ENCODE results near the gene CRABP2. TPM values are rescaled to one million over a fixed set of nuclear protein-coding genes. Genes with fewer than 3 reads are reported as not detected.

CRABP2 gene
- total and polyA plus RNA-seq, 12 donors, result 3.1 to 17.8 (median 7.2) TPM

DNA sequence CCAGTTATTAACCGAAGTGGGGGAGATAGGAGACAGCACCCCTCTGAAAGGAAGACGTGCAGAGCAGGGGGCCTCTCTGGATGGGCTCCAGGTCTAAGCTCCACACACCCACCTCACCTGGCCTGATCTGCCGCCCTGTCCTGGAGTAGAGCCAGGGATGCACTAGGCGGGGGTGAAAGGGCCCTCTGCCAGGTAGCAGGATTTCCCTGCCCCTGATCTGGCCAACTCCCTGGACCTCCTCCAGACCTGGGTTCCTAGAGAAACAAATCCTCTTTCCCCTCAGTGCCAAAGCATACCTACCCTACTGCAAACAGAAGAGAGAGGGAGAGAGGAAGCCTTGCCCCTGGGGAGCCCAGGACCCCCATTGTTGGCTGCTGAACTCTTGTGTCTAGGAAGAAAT is 2.0 kb downstream of the CRABP2 start:
- intact Hi-C loops (cut with DNase I), result no loop called here
- H3K27me3 ChIP-seq, result no peaks in the 10 kb centered on the region
- peaks cover 23 to 26% of the 10 kb centered on the region in 2 donors for H3K4me1 ChIP-seq (replicated peaks in 1 of 2)
- H3K4me3 ChIP-seq, result no peak overlapping the region
- no peaks in the 10 kb centered on the region for H3K9me3 ChIP-seq (replicated peaks in 1 of 3)
- no peak for DNase-seq
- 76 to 90% (median 83%) methylated on average over 2 to 4 of the region's 4 CpGs for WGBS, 4 donors
- H3K27ac ChIP-seq, result no peak overlapping the region
- TF ChIP-seq, protein P1, sequence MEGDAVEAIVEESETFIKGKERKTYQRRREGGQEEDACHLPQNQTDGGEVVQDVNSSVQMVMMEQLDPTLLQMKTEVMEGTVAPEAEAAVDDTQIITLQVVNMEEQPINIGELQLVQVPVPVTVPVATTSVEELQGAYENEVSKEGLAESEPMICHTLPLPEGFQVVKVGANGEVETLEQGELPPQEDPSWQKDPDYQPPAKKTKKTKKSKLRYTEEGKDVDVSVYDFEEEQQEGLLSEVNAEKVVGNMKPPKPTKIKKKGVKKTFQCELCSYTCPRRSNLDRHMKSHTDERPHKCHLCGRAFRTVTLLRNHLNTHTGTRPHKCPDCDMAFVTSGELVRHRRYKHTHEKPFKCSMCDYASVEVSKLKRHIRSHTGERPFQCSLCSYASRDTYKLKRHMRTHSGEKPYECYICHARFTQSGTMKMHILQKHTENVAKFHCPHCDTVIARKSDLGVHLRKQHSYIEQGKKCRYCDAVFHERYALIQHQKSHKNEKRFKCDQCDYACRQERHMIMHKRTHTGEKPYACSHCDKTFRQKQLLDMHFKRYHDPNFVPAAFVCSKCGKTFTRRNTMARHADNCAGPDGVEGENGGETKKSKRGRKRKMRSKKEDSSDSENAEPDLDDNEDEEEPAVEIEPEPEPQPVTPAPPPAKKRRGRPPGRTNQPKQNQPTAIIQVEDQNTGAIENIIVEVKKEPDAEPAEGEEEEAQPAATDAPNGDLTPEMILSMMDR (IDR thresholded peaks at IDR 0.05), result no peak
- no peaks in the 10 kb centered on the region for H3K36me3 ChIP-seq (replicated peaks in 1 of 2)

DNA sequence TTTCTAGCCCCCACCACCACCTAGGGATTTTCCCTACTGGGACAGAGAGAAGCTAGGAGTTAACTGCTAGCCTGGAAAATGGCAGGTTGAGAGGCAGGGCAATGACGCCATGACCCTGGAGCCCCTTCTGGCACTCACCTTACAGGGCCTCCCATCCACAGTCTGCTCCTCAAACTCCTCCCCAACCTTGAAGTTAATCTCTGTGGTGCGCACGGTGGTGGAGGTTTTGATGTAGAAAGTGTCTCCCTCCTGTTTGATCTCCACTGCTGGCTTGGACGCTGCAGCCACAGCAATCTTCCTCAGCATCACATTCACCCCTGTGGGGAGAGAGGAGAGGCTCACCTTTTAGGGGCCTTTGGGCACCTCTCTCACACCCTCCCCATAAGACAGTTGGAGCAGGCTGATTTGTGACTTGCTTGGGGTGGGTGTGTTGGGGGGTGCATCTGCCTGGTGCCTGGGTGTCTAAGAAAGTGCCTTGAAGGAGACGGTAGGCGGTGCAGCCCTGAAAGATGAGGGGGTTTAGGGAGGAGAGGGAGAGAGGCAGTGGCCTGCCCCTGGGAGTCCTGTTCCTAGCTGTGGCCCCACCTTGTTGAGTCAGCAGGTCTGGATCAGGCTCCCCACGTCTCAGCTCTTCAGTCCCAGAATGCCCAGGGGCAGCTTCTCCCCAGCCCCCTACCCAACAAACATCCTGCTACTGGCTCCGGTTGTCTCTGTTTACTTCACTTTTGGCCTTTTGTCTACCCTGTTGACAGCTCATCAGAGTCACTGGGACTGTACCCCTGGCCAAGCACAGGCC is 4.4 kb downstream of the CRABP2 start:
- intact Hi-C loops (cut with DNase I), result no loop called here
- TF ChIP-seq POLR2A (IDR thresholded peaks at IDR 0.05), result no peak
- TF ChIP-seq, protein P1 (IDR thresholded peaks at IDR 0.05), result no peak
- H3K36me3 ChIP-seq (replicated peaks in 1 of 2), result no peaks in the 10 kb centered on the region
- peaks cover 13 to 14% of the 10 kb centered on the region in 2 donors for H3K4me1 ChIP-seq (replicated peaks in 1 of 2)
- H3K27me3 ChIP-seq, result no peaks in the 10 kb centered on the region
- 80 to 89% (median 86%) methylated on average over 6 to 8 of the region's 8 CpGs for WGBS, 4 donors
- no peak overlapping the region for H3K27ac ChIP-seq
- H3K4me3 ChIP-seq, result no peak overlapping the region
- DNase-seq, result no peak
- H3K9me3 ChIP-seq (replicated peaks in 1 of 3), result no peaks in the 10 kb centered on the region

DNA sequence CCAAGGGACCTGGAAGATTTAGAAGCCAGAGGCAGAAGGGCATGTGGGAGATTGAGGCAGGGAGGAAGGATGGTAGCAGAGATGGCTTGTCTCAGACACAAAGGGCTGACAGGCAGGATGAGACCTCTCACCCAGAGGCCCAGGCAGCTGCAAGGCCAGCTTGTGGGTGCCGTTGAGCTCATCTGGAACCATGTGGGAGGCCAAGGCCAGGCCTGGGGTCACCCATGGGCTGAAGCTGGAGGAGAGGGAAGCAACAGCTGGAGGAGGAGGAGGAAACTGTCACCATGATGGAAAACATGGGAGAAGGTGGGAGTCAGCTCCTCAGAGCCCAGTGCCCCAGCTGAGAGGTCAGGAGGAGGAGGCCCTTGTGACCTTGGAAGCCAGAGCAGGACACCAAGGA is 6.4 kb downstream of the CRABP2 start:
- intact Hi-C loops (cut with DNase I), result loop anchor here in 1 of 2 donors (10.0 kb wide), 1 partner anchor 166 kb away; the partner anchor contains the start of gene NTRK1
- H3K4me1 ChIP-seq (replicated peaks in 1 of 2), result no peaks in the 10 kb centered on the region
- 12 to 40% (median 25%) methylated on average over 1 of the region's 1 CpG; no CpG with 5 or more reads in 1 of the 4 donors for WGBS, 4 donors

DNA sequence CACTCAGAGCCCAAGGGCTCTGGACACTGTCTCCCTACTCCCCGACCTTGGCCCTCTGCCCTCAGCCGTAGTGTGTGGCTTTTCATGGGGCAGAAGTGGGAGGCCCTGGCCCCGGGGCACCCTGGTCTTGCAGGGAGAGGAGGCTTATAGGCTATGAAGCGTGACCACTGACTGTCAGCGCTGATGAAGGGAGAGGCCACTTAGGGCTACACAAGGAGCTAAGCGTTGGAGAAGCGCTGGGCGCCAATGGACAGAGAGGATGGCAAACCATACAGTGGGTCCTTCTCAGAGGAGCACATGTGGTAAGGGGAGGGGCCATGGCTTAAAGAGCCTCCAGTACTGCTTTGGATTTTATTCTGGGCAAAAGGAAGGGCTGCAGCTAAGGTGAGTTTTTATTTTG is 7.9 kb downstream of the CRABP2 start:
- Histone ChIP-seq H3K27me3 (no peaks in the 10 kb centered on the region), H3K36me3 (replicated peaks in 1 of 2) (no peaks in the 10 kb centered on the region), H3K4me3 (no peak overlapping the region), H3K4me1 (replicated peaks in 1 of 2) (no peaks in the 10 kb centered on the region), H3K27ac (no peak overlapping the region), H3K9me3 (replicated peaks in 1 of 3) (no peaks in the 10 kb centered on the region)
- no peak for TF ChIP-seq POLR2A (IDR thresholded peaks at IDR 0.05)
- TF ChIP-seq, protein P1 (IDR thresholded peaks at IDR 0.05), result no peak
- intact Hi-C loops (cut with DNase I), result loop anchor here in 1 of 2 donors (10.0 kb wide), 1 partner anchor 167 kb away; the partner anchor contains the start of gene NTRK1
- WGBS, 4 donors, result 76 to 78% (median 77%) methylated on average over 8 of the region's 8 CpGs
- no peak for DNase-seq

More for the DNA sequence above, 6.4 kb downstream of the CRABP2 start:
- TF ChIP-seq, protein P1 (IDR thresholded peaks at IDR 0.05), result no peak
- no peak for TF ChIP-seq POLR2A (IDR thresholded peaks at IDR 0.05)
- Histone ChIP-seq H3K27me3 (no peaks in the 10 kb centered on the region), H3K27ac (no peak overlapping the region), H3K9me3 (replicated peaks in 1 of 3) (no peaks in the 10 kb centered on the region), H3K36me3 (replicated peaks in 1 of 2) (no peaks in the 10 kb centered on the region), H3K4me3 (no peak overlapping the region)
- no peak for DNase-seq

Measured in adrenal gland (tissue), 12 donors.